Mesenchymal stem cell (in vitro differentiated cells and primary cell): ENCODE data around the gene CD47.

Experiments used
- DNase-seq: peaks from one replicate; pipeline ENCODE4 v3.0.0-alpha.2; 2013
- H2AFZ ChIP-seq: one replicate; pipeline ENCODE4 v1.6.1; 2013; ENCODE audit warnings: low read depth, mild to moderate bottlenecking, control low read depth, inconsistent platforms, low read length, moderate library complexity
- H2AK5ac ChIP-seq: 2 replicates; pipeline ENCODE4 v1.6.1; 2013; ENCODE audit warnings: low read length, moderate library complexity, mild to moderate bottlenecking, inconsistent platforms; ENCODE audit not compliant: severe bottlenecking
- H2BK120ac ChIP-seq: one replicate; pipeline ENCODE4 v1.6.1; 2013; ENCODE audit warnings: low read depth, mild to moderate bottlenecking, inconsistent platforms, low read length, moderate library complexity
- H2BK12ac ChIP-seq, 2 experiments: one replicate each; pipeline ENCODE4 v1.6.1; 2013; ENCODE audit warnings: inconsistent platforms in 2 of 2, low read length in 2 of 2, mild to moderate bottlenecking in 2 of 2, moderate library complexity in 2 of 2, control low read depth in 1 of 2
- H2BK15ac ChIP-seq: one replicate; pipeline ENCODE4 v1.6.1; 2013; ENCODE audit warnings: mild to moderate bottlenecking, low read depth, inconsistent platforms; ENCODE audit not compliant: poor library complexity, severe bottlenecking
- H2BK5ac ChIP-seq: 2 replicates; pipeline ENCODE4 v1.6.1; 2013; ENCODE audit warnings: low read depth, mild to moderate bottlenecking, low read length, control low read depth, inconsistent platforms; ENCODE audit not compliant: poor library complexity, severe bottlenecking
- H3K14ac ChIP-seq, 2 experiments: one replicate each; pipeline ENCODE4 v1.6.1; 2013; ENCODE audit warnings: inconsistent platforms in 2 of 2, low read length in 2 of 2, control low read depth in 1 of 2, mild to moderate bottlenecking in 1 of 2, moderate library complexity in 1 of 2
- H3K18ac ChIP-seq, 2 experiments: one replicate each; pipeline ENCODE4 v1.6.1; 2013; ENCODE audit warnings: inconsistent platforms in 2 of 2, low read length in 2 of 2, control low read depth in 1 of 2, low read depth in 1 of 2, mild to moderate bottlenecking in 1 of 2
- H3K23ac ChIP-seq, 2 experiments: one replicate each; pipeline ENCODE4 v1.6.1; 2013; ENCODE audit warnings: inconsistent platforms in 2 of 2, low read length in 2 of 2, mild to moderate bottlenecking in 2 of 2, moderate library complexity in 2 of 2, control low read depth in 1 of 2
- H3K27ac ChIP-seq: 2 replicates; pipeline ENCODE4 v1.5.1; 2013; ENCODE audit warnings: mild to moderate bottlenecking, moderate library complexity, low read length, control low read depth, inconsistent platforms; ENCODE audit not compliant: poor library complexity, severe bottlenecking
- H3K27me3 ChIP-seq, 2 experiments: 2 replicates each; pipeline versions ENCODE4 v1.6.1 to v1.7.0; 2013; ENCODE audit warnings: low read length in 2 of 2, mild to moderate bottlenecking in 2 of 2, moderate library complexity in 2 of 2, control low read depth in 1 of 2, inconsistent platforms in 1 of 2; ENCODE audit not compliant: control insufficient read depth in 1 of 2, insufficient read depth in 1 of 2
- H3K36me3 ChIP-seq, 2 experiments: 2 replicates each; pipeline versions ENCODE4 v1.6.1 to v1.7.0; 2013; ENCODE audit warnings: low read length in 2 of 2, control low read depth in 1 of 2, inconsistent platforms in 1 of 2, low read depth in 1 of 2, mild to moderate bottlenecking in 1 of 2; ENCODE audit not compliant: insufficient read depth in 2 of 2, control insufficient read depth in 1 of 2
- H3K4ac ChIP-seq, 2 experiments: one replicate each; pipeline ENCODE4 v1.6.1; 2013; ENCODE audit warnings: inconsistent platforms in 2 of 2, low read length in 2 of 2, mild to moderate bottlenecking in 2 of 2, moderate library complexity in 2 of 2, control low read depth in 1 of 2, low read depth in 1 of 2
- H3K4me1 ChIP-seq: 2 replicates; pipeline ENCODE4 v1.6.1; 2013; ENCODE audit warnings: low read depth, low read length, control low read depth; ENCODE audit not compliant: control insufficient read depth, insufficient read depth
- H3K4me2 ChIP-seq: 2 replicates; pipeline ENCODE4 v1.6.1; 2013; ENCODE audit warnings: low read length, mild to moderate bottlenecking, inconsistent platforms; ENCODE audit not compliant: poor library complexity, severe bottlenecking
- H3K4me3 ChIP-seq, 2 experiments: 2 replicates each; pipeline versions ENCODE4 v1.5.1 to v1.7.0; 2013; ENCODE audit warnings: low read length in 2 of 2, mild to moderate bottlenecking in 2 of 2, control low read depth in 1 of 2, low read depth in 1 of 2; ENCODE audit not compliant: insufficient read depth in 1 of 2
- H3K79me1 ChIP-seq: replicated peaks from 2 replicates; pipeline ENCODE4 v1.6.1; 2013; ENCODE audit warnings: mild to moderate bottlenecking, control low read depth, low read length, inconsistent platforms; ENCODE audit not compliant: poor library complexity, severe bottlenecking
- H3K9ac ChIP-seq: 2 replicates; pipeline ENCODE4 v1.7.0; 2013; ENCODE audit warnings: mild to moderate bottlenecking, low read length, moderate library complexity
- H3K9me3 ChIP-seq: 2 replicates; pipeline ENCODE4 v1.7.0; 2013; ENCODE audit warnings: mild to moderate bottlenecking, low read length; ENCODE audit not compliant: control insufficient read depth
- H4K8ac ChIP-seq: one replicate; pipeline ENCODE4 v1.6.1; 2013; ENCODE audit warnings: inconsistent platforms, mild to moderate bottlenecking, low read length, moderate library complexity
- H4K91ac ChIP-seq: one replicate; pipeline ENCODE4 v1.6.1; 2013; ENCODE audit warnings: mild to moderate bottlenecking, low read length, inconsistent platforms
- WGBS: methylation state at CpG from one replicate; pipeline ENCODE4 v1.1.7; 2013; ENCODE audit warnings: mixed read lengths; 5-methylcytosine and 5-hydroxymethylcytosine counted together

Gene CD47

GRCh38 chr3:108036401-108036800, 54.4 kb downstream of the CD47 start:
- Histone ChIP-seq H4K91ac (no peak overlapping the region), H3K9me3 (no peaks in the 10 kb centered on the region), H3K23ac (no peak overlapping the region), H3K4me3 (no peak overlapping the region), H3K27me3 (no peaks in the 10 kb centered on the region), H3K4me2 (no peak overlapping the region), H2BK5ac (no peak overlapping the region), H2AK5ac (no peak overlapping the region), H2BK120ac (no peak overlapping the region), H3K14ac (no peak overlapping the region), H3K4ac (no peak overlapping the region), H2AFZ (no peak overlapping the region), H3K27ac (no peak overlapping the region), H3K18ac (peak overlapping the region in 1 of 2 experiments; percentile 41), H3K9ac (no peak overlapping the region), H4K8ac (no peak overlapping the region), H3K4me1 (no peaks in the 10 kb centered on the region), H3K79me1 (no peaks in the 10 kb centered on the region), H2BK15ac (no peak overlapping the region), H3K36me3 (peaks cover 0 to 10% of the 10 kb centered on the region in 2 experiments), H2BK12ac (no peak overlapping the region)
- DNase-seq, result no peak
- WGBS, result no CpG with 5 or more reads among the region's 1 CpG

DNA sequence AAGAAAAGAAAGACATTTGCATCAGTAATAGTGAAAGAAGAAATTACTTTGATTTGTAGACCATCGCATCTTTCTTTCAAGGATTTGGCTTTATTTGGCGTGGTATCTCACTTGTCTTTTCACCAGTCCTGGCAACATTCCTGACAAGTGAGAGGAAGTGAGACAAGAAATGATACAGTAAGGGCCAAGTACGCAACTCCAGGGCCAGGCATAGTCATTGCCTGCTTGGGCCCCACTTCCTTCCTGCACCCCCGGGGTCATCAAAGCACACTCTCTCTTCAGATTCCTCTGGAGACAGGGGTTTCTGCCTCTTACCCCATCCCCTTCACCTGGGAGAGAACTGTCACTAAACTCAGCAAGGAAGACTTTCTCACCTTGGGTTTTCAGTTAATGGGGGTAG, 55.1 kb downstream of the CD47 start:
- peak overlapping the region; percentile 71 for H2BK120ac ChIP-seq

GRCh38 chr3:108031895-108032294, 58.9 kb downstream of the CD47 start:
- Histone ChIP-seq H4K91ac (no peak overlapping the region), H3K36me3 (no peaks in the 10 kb centered on the region), H3K9me3 (no peaks in the 10 kb centered on the region), H2BK12ac (no peak overlapping the region), H3K23ac (no peak overlapping the region), H3K4ac (no peak overlapping the region), H2BK5ac (no peak overlapping the region), H2BK120ac (no peak overlapping the region), H3K9ac (no peak overlapping the region), H2AFZ (no peak overlapping the region), H3K18ac (no peak overlapping the region), H3K27me3 (no peaks in the 10 kb centered on the region), H3K4me3 (no peak overlapping the region), H2BK15ac (no peak overlapping the region), H3K27ac (no peak overlapping the region), H3K4me2 (no peak overlapping the region), H2AK5ac (no peak overlapping the region), H3K79me1 (no peaks in the 10 kb centered on the region), H4K8ac (no peak overlapping the region), H3K14ac (no peak overlapping the region), H3K4me1 (no peaks in the 10 kb centered on the region)
- peak; percentile 15 for DNase-seq
- WGBS, result 67% methylated on average over 1 of the region's 2 CpGs

More for the DNA sequence above, 55.1 kb downstream of the CD47 start:
- H3K79me1 ChIP-seq, result no peaks in the 10 kb centered on the region
- H3K9ac ChIP-seq, result no peak overlapping the region
- no peak overlapping the region for H3K14ac ChIP-seq
- H4K8ac ChIP-seq, result peak overlapping the region; percentile 19
- peaks cover 0 to 8% of the 10 kb centered on the region in 2 experiments for H3K36me3 ChIP-seq
- peak overlapping the region; percentile 17 to 37 for H3K18ac ChIP-seq
- no peak overlapping the region for H2AK5ac ChIP-seq
- peak overlapping the region in 1 of 2 experiments; percentile 15 for H2BK12ac ChIP-seq
- H3K23ac ChIP-seq, result no peak overlapping the region
- no peak overlapping the region for H2BK5ac ChIP-seq
- H3K9me3 ChIP-seq, result no peaks in the 10 kb centered on the region
- no peak overlapping the region for H3K4ac ChIP-seq
- H3K27ac ChIP-seq, result no peak overlapping the region
- no peak for DNase-seq
- H3K4me3 ChIP-seq, result no peak overlapping the region
- no peak overlapping the region for H3K4me2 ChIP-seq
- no peak overlapping the region for H2AFZ ChIP-seq
- no peak overlapping the region for H4K91ac ChIP-seq
- 62% methylated on average over 4 of the region's 4 CpGs for WGBS
- H3K4me1 ChIP-seq, result no peaks in the 10 kb centered on the region
- H3K27me3 ChIP-seq, result no peaks in the 10 kb centered on the region
- no peak overlapping the region for H2BK15ac ChIP-seq

DNA sequence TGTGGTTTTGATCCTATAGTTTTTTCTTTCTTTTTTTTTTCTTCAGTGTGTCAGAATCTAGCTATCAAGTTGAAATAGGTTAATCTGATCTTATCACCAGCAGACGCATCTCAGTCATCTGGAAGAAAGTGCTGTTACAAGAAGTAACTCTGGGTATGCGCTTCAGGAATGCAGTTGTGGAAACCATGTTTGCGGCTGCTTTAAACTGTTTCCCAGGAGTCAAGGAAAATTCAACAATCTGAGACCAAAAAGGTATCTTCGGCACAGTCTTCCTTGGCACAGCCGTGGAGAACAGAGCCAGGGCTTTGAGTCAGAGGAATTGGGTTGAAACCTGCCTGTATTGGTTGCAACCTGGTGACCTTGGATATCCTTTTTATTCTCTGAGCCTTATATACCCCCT, 59.9 kb downstream of the CD47 start:
- 92% methylated on average over 5 of the region's 5 CpGs for WGBS
- H3K79me1 ChIP-seq, result no peaks in the 10 kb centered on the region

More for the DNA sequence above, 59.9 kb downstream of the CD47 start:
- no peak overlapping the region for H2BK15ac ChIP-seq
- H3K4me3 ChIP-seq, result no peak overlapping the region
- H3K23ac ChIP-seq, result no peak overlapping the region
- no peaks in the 10 kb centered on the region for H3K9me3 ChIP-seq
- H3K18ac ChIP-seq, result no peak overlapping the region
- no peak overlapping the region for H3K4me2 ChIP-seq
- no peaks in the 10 kb centered on the region for H3K27me3 ChIP-seq
- H2BK12ac ChIP-seq, result no peak overlapping the region
- H4K91ac ChIP-seq, result no peak overlapping the region
- no peak overlapping the region for H3K27ac ChIP-seq
- no peak overlapping the region for H2AFZ ChIP-seq
- H2AK5ac ChIP-seq, result no peak overlapping the region
- no peaks in the 10 kb centered on the region for H3K36me3 ChIP-seq
- H3K4me1 ChIP-seq, result no peaks in the 10 kb centered on the region
- no peak overlapping the region for H2BK5ac ChIP-seq
- DNase-seq, result no peak
- no peak overlapping the region for H3K9ac ChIP-seq
- no peak overlapping the region for H4K8ac ChIP-seq
- H2BK120ac ChIP-seq, result no peak overlapping the region
- H3K4ac ChIP-seq, result no peak overlapping the region
- no peak overlapping the region for H3K14ac ChIP-seq
